Liver (tissue), 9 donors: ENCODE measurements around the gene NTN3. TPM values are rescaled to one million over a fixed set of nuclear protein-coding genes. Genes with fewer than 3 reads are reported as not detected.

Experiments used
- DNase-seq: peaks from one replicate; pipeline ENCODE4 v3.0.0-alpha.2; 2017; ENCODE audit warnings: low spot score
- H3K27ac ChIP-seq, 2 donors: one replicate each; pipeline ENCODE4 v1.7.0; 2013; ENCODE audit warnings: inconsistent platforms in 2 of 2, low read length in 2 of 2, control low read depth in 1 of 2, low read depth in 1 of 2, mild to moderate bottlenecking in 1 of 2
- H3K27me3 ChIP-seq, 4 donors: one replicate each; pipeline versions ENCODE4 v1.6.1 to v1.7.0; 2013; ENCODE audit warnings: low read length in 3 of 4, inconsistent platforms in 1 of 4, mild to moderate bottlenecking in 1 of 4, moderate library complexity in 1 of 4; ENCODE audit not compliant: control insufficient read depth in 4 of 4, insufficient read depth in 4 of 4
- H3K36me3 ChIP-seq, 4 donors: one replicate each; pipeline versions ENCODE4 v1.6.1 to v1.7.0; 2013; ENCODE audit warnings: low read length in 3 of 4, mild to moderate bottlenecking in 3 of 4, low read depth in 1 of 4, moderate library complexity in 1 of 4; ENCODE audit not compliant: control insufficient read depth in 4 of 4, insufficient read depth in 3 of 4
- H3K4me1 ChIP-seq, 4 donors: one replicate each; pipeline versions ENCODE4 v1.6.1 to v1.7.0; 2013; ENCODE audit warnings: low read length in 3 of 4, mild to moderate bottlenecking in 3 of 4, moderate library complexity in 1 of 4; ENCODE audit not compliant: control insufficient read depth in 4 of 4, insufficient read depth in 4 of 4
- H3K4me3 ChIP-seq, 3 donors: one replicate each; pipeline versions ENCODE4 v1.6.1 to v1.7.0; 2013; ENCODE audit warnings: low read length in 3 of 3, control low read depth in 1 of 3, low read depth in 1 of 3, mild to moderate bottlenecking in 1 of 3
- H3K9ac ChIP-seq, 2 donors: one replicate each; pipeline ENCODE4 v1.7.0; 2013; ENCODE audit warnings: low read length in 2 of 2, mild to moderate bottlenecking in 2 of 2, moderate library complexity in 2 of 2, control low read depth in 1 of 2, low read depth in 1 of 2
- H3K9me3 ChIP-seq, 4 donors: one replicate each; pipeline versions ENCODE4 v1.6.1 to v1.7.0; 2013; ENCODE audit warnings: low read length in 3 of 4; ENCODE audit not compliant: control insufficient read depth in 4 of 4
- EGR1 ChIP-seq, 2 donors: IDR thresholded peaks; 2 replicates each; pipeline ENCODE4 v1.6.1; 2016 to 2018; ENCODE audit warnings: antibody characterized with exemption in 2 of 2, low read depth in 2 of 2
- FOXA1 ChIP-seq: IDR thresholded peaks from 2 replicates; pipeline ENCODE4 v1.6.1; 2016; ENCODE audit warnings: antibody characterized with exemption
- FOXA2 ChIP-seq: IDR thresholded peaks from 2 replicates; pipeline ENCODE4 v1.6.1; 2016; ENCODE audit warnings: antibody characterized with exemption
- HNF4A ChIP-seq, 2 donors: conservative IDR thresholded peaks; 2 replicates each; pipeline ENCODE4 v1.6.1; 2016; ENCODE audit warnings: antibody characterized with exemption in 2 of 2, mild to moderate bottlenecking in 2 of 2
- JUND ChIP-seq, 2 donors: IDR thresholded peaks; 2 replicates each; pipeline ENCODE4 v1.6.1; 2016; ENCODE audit warnings: antibody characterized with exemption in 2 of 2
- NR2F2 ChIP-seq: IDR thresholded peaks from 2 replicates; pipeline ENCODE4 v1.6.1; 2016; ENCODE audit warnings: antibody characterized with exemption
- RAD21 ChIP-seq, 2 donors: IDR thresholded peaks; 2 replicates each; pipeline ENCODE4 v1.6.1; 2016; ENCODE audit warnings: antibody characterized with exemption in 2 of 2, mild to moderate bottlenecking in 2 of 2
- RXRA ChIP-seq, 2 donors: IDR thresholded peaks; 2 replicates each; pipeline ENCODE4 v1.6.1; 2017 to 2018; ENCODE audit warnings: antibody characterized with exemption in 2 of 2, mild to moderate bottlenecking in 1 of 2
- WGBS: extraction: QIAGEN DNeasy Blood & Tissue Kit; methylation state at CpG from one replicate; pipeline ENCODE4 v1.1.7; 2013; 5-methylcytosine and 5-hydroxymethylcytosine counted together
- polyA plus RNA-seq, 2 donors: library from polyadenylated mRNA; stranded (reverse) in 1 of 2; unstranded in 1 of 2; fragments of 200-250 nt in 1 of 2; fragments of >200 nt in 1 of 2; fragmentation: Nextera tagmentation in 1 of 2; extraction: Ambion mirVana in 1 of 2; gene quantifications; one replicate each; pipeline versions ENCODE4 v1.2.1 to v1.2.3, GENCODE V29; 2013 to 2015
- total RNA-seq, 2 donors: library from RNA; depleted of rRNA; stranded (reverse); fragments of >200 nt; gene quantifications; one replicate each; pipeline ENCODE4 v1.2.3, GENCODE V29; 2014
- TF ChIP-seq, protein P1 (sequence below): fragments of 150-350 bp; IDR thresholded peaks from 2 replicates; pipeline ENCODE4 v1.5.1; 2017; ENCODE audit warnings: improper control_type of control experiment, low read depth, low read length; ENCODE audit not compliant: missing input control
- TF ChIP-seq, protein P2 (sequence below): IDR thresholded peaks from 2 replicates; pipeline ENCODE4 v1.6.1; 2016; ENCODE audit warnings: antibody characterized with exemption
- TF ChIP-seq, protein P3 (sequence below): IDR thresholded peaks from 2 replicates; pipeline ENCODE4 v1.6.1; 2016; ENCODE audit warnings: antibody characterized with exemption, mild to moderate bottlenecking
- TF ChIP-seq, protein P4 (sequence below): IDR thresholded peaks from 2 replicates; pipeline ENCODE4 v1.6.1; 2016; ENCODE audit warnings: antibody characterized with exemption
- donor health status: healthy.
- donor health status: healthy.
- donor health status: healthy.
- donor health status: healthy.
- donor health status: healthy.

NTN3 gene
- total and polyA plus RNA-seq, 4 donors, result 0.19 to 2.3 (median 0.28) TPM; not detected in 1

GRCh38 chr16:2486645-2487516 lies 15.8 kb downstream of the NTN3 start:
- Histone ChIP-seq H3K27ac (no peak overlapping the region), H3K36me3 (peaks cover 0 to 4% (median under 1%) of the 10 kb centered on the region in 4 donors), H3K4me3 (no peak overlapping the region), H3K9me3 (no peaks in the 10 kb centered on the region), H3K4me1 (peaks cover 21 to 44% (median 28%) of the 10 kb centered on the region in 4 donors), H3K9ac (no peak overlapping the region), H3K27me3 (no peaks in the 10 kb centered on the region)
- DNase-seq, result no peak
- TF ChIP-seq RAD21 (IDR thresholded peaks at IDR 0.05), result peak; percentile 55 to 60
- TF ChIP-seq EGR1 (IDR thresholded peaks at IDR 0.05; ENCODE audit: low read depth in 2 of 2), result no peak
- TF ChIP-seq, protein P1, sequence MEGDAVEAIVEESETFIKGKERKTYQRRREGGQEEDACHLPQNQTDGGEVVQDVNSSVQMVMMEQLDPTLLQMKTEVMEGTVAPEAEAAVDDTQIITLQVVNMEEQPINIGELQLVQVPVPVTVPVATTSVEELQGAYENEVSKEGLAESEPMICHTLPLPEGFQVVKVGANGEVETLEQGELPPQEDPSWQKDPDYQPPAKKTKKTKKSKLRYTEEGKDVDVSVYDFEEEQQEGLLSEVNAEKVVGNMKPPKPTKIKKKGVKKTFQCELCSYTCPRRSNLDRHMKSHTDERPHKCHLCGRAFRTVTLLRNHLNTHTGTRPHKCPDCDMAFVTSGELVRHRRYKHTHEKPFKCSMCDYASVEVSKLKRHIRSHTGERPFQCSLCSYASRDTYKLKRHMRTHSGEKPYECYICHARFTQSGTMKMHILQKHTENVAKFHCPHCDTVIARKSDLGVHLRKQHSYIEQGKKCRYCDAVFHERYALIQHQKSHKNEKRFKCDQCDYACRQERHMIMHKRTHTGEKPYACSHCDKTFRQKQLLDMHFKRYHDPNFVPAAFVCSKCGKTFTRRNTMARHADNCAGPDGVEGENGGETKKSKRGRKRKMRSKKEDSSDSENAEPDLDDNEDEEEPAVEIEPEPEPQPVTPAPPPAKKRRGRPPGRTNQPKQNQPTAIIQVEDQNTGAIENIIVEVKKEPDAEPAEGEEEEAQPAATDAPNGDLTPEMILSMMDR, result no peak
- TF ChIP-seq FOXA1, result no peak
- no peak for TF ChIP-seq HNF4A (conservative IDR thresholded peaks at IDR 0.05)
- TF ChIP-seq RXRA (IDR thresholded peaks at IDR 0.05), result no peak
- TF ChIP-seq JUND (IDR thresholded peaks at IDR 0.05), result no peak
- 69% methylated on average over 29 of the region's 29 CpGs for WGBS

GRCh38 chr16:2487517-2487842 lies 16.4 kb downstream of the NTN3 start:
- WGBS, result 80% methylated on average over 8 of the region's 8 CpGs
- no peak overlapping the region for H3K27ac ChIP-seq
- DNase-seq, result no peak
- H3K27me3 ChIP-seq, result no peaks in the 10 kb centered on the region
- H3K9ac ChIP-seq, result no peak overlapping the region
- TF ChIP-seq NR2F2 (no peak), JUND (IDR thresholded peaks at IDR 0.05) (no peak), FOXA2 (no peak), RAD21 (IDR thresholded peaks at IDR 0.05) (no peak), EGR1 (IDR thresholded peaks at IDR 0.05; ENCODE audit: low read depth in 2 of 2) (no peak)
- TF ChIP-seq, protein P2, sequence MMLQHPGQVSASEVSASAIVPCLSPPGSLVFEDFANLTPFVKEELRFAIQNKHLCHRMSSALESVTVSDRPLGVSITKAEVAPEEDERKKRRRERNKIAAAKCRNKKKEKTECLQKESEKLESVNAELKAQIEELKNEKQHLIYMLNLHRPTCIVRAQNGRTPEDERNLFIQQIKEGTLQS, result no peak
- TF ChIP-seq, protein P3, sequence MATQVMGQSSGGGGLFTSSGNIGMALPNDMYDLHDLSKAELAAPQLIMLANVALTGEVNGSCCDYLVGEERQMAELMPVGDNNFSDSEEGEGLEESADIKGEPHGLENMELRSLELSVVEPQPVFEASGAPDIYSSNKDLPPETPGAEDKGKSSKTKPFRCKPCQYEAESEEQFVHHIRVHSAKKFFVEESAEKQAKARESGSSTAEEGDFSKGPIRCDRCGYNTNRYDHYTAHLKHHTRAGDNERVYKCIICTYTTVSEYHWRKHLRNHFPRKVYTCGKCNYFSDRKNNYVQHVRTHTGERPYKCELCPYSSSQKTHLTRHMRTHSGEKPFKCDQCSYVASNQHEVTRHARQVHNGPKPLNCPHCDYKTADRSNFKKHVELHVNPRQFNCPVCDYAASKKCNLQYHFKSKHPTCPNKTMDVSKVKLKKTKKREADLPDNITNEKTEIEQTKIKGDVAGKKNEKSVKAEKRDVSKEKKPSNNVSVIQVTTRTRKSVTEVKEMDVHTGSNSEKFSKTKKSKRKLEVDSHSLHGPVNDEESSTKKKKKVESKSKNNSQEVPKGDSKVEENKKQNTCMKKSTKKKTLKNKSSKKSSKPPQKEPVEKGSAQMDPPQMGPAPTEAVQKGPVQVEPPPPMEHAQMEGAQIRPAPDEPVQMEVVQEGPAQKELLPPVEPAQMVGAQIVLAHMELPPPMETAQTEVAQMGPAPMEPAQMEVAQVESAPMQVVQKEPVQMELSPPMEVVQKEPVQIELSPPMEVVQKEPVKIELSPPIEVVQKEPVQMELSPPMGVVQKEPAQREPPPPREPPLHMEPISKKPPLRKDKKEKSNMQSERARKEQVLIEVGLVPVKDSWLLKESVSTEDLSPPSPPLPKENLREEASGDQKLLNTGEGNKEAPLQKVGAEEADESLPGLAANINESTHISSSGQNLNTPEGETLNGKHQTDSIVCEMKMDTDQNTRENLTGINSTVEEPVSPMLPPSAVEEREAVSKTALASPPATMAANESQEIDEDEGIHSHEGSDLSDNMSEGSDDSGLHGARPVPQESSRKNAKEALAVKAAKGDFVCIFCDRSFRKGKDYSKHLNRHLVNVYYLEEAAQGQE, result no peak
- TF ChIP-seq, protein P4, sequence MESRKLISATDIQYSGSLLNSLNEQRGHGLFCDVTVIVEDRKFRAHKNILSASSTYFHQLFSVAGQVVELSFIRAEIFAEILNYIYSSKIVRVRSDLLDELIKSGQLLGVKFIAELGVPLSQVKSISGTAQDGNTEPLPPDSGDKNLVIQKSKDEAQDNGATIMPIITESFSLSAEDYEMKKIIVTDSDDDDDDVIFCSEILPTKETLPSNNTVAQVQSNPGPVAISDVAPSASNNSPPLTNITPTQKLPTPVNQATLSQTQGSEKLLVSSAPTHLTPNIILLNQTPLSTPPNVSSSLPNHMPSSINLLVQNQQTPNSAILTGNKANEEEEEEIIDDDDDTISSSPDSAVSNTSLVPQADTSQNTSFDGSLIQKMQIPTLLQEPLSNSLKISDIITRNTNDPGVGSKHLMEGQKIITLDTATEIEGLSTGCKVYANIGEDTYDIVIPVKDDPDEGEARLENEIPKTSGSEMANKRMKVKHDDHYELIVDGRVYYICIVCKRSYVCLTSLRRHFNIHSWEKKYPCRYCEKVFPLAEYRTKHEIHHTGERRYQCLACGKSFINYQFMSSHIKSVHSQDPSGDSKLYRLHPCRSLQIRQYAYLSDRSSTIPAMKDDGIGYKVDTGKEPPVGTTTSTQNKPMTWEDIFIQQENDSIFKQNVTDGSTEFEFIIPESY, result no peak
- H3K36me3 ChIP-seq, result peaks cover 0 to 4% (median under 1%) of the 10 kb centered on the region in 4 donors
- no peaks in the 10 kb centered on the region for H3K9me3 ChIP-seq
- H3K4me3 ChIP-seq, result no peak overlapping the region
- H3K4me1 ChIP-seq, result peaks cover 22 to 42% (median 29%) of the 10 kb centered on the region in 4 donors
